ELR (cell line): ENCODE measurements around the gene IFNA4.
A peak's percentile ranks its signal among the peaks of the same experiment; 100 is the strongest.

Experiments used
- DNase-seq: peaks from one replicate; pipeline ENCODE4 v3.0.0-alpha.2; 2015; ENCODE audit warnings: low read depth

Gene IFNA4

GRCh38 chr9:21165516-21165915 lies 21.9 kb downstream of the IFNA4 start:
- DNase-seq = no peak

DNA sequence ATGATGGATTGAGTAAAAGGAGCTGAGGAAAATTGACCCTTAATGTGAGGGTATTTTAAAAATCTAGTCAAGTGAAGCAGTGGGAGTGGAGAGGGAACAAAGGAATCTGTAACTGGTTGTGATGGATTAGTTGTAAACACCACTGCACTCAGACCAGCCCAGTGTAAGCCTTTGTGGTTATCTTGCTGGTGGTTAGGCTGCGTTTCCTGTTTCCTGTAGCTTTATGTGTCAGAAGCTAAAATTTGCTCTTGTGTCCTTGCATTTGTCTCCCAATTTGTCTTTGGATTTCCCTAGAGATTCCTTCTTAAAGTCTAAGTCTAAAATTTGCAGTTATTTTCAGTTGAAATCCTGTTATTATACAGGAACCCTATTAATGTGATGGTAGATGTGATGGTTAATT lies 27.2 kb downstream of the IFNA4 start:
- DNase-seq = peak; percentile 50

GRCh38 chr9:21155501-21155900 lies 31.9 kb downstream of the IFNA4 start:
- peak; percentile 34 for DNase-seq

DNA sequence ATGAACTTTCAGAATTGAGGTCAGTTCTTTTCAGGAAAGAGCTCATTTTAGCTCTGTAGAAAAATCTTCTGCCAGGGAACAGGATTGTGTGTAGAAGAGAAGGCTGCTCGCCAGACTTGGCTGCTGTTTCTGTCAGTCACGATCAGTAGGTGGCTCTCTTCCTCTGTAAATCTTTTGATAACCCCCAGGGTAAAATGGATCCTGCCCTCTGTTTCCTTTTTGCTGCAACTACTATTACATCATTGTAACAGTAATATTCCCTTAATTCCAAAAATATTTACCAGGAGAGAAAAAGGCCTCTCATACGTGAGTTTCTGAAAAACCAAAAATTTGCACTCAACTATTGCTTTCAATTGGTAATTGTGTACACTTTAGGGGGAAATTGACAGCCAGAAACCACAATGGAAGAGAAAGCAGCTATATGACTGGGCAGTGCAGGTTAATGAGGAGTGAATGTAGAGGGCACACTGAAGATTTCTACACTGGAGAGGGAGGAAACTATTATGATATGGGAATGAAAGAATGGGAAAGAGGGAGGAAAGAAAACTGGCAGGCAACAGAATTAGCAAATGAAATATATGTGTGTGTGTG lies 33.3 kb downstream of the IFNA4 start:
- peak; percentile 50 for DNase-seq

- DNase-seq = peak; percentile 56
These were observed 33.9 kb downstream of the IFNA4 start for GRCh38 chr9:21153336-21154017.

- no peak for DNase-seq
These were observed 42.8 kb downstream of the IFNA4 start for GRCh38 chr9:21144603-21145002.

DNA sequence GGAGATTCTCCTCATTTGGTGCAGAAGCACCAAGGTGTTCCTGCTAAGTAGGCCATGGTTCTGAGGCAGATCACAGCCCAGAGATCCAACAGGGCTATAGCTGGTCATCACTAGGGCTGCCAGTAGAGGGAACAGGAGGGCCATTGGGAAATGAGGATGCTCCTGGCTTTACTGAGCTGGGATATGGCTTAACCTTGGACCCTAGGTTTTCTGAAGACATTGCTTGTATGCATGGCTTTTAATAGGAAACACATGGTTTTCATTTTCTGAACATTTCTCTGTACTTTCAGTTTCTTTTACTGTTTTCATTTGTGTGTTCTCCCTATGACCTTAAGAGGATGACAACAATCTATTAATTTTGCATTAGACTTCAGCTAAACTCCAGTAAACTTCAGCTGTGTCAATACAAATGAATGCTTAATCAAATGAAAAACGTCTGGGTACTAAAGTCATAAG lies 45.9 kb downstream of the IFNA4 start, which contains the start of gene IFNW1:
IFNW1 (minus strand) TSS at position 406 of the 456 bp plus-strand sequence; CDS start at position 144, 262 bp downstream.
- peak; percentile 16 for DNase-seq

DNA sequence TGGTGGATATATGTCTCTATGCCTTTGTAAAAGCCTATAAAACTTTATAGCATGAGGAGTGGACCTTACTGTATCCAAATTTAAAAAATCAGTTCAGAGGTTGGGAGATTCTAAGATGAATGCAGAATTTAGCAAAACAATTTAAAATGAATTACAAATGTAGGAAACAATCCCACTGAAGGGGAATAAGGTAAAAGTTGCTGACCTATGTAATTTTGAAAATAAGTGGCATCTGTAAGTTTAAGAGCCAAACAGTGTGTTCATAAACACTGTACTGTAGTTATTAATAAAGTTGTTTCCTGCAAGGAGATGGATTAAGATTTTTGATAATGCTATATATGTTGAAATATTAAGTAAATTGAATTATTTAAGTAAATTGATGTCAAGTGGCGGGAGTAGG lies 50.4 kb downstream of the IFNA4 start:
- no peak for DNase-seq
